ENCODE data around the gene MED8.
A peak's percentile ranks its signal among the peaks of the same experiment; 100 is the strongest.

DNA sequence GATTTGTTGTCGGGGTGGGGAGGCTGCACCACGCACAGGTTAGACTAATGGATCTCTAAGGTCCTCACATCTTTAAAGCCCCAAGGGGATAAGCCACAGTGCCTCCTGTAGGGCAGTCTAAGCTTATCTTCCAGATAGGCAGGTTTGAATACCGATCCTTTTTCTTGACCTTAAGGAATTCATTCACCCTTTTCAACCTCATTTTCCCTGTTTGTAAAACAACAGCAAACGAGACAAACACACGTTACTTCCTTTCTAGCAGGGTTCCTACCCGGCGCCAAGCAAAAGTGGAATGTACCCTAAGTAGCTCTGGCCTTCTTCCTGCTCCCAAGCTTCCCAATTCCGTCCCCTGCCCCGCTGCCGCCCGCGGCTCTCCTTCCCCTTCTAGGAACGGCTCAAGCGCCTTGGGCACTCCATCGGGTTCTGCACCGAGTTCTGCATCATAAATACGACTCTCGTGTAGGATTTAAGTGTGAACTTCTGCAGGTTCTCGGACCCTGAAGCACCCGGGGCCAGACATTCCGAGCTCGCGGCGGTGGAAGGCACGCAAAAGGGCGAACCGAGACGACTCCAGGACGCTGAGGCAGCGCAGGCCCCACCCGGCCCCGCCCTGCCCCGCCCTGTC, 31.4 kb downstream of the MED8 start:
- peak; percentile 31 for TF ChIP-seq EZH2 (IDR thresholded peaks at IDR 0.05)
- TF ChIP-seq, protein P1, sequence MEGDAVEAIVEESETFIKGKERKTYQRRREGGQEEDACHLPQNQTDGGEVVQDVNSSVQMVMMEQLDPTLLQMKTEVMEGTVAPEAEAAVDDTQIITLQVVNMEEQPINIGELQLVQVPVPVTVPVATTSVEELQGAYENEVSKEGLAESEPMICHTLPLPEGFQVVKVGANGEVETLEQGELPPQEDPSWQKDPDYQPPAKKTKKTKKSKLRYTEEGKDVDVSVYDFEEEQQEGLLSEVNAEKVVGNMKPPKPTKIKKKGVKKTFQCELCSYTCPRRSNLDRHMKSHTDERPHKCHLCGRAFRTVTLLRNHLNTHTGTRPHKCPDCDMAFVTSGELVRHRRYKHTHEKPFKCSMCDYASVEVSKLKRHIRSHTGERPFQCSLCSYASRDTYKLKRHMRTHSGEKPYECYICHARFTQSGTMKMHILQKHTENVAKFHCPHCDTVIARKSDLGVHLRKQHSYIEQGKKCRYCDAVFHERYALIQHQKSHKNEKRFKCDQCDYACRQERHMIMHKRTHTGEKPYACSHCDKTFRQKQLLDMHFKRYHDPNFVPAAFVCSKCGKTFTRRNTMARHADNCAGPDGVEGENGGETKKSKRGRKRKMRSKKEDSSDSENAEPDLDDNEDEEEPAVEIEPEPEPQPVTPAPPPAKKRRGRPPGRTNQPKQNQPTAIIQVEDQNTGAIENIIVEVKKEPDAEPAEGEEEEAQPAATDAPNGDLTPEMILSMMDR (IDR thresholded peaks at IDR 0.05): peak; percentile 64

Measured in neural progenitor cell (in vitro differentiated cells).